Islet of Langerhans (tissue), 1 donor: ENCODE results near the gene OR51F2.
"Not testable (repeated sequence)": the region's sequence is repeated elsewhere in the genome, so short reads cannot be mapped to it uniquely, and the experiment has no call there.

ENCODE experiments used
- FAIRE-seq: peaks from one replicate; lab custom pipeline; 2011; peaks lifted over from hg19 to GRCh38; lab: Jason Lieb, UNC

OR51F2 gene, protein sequence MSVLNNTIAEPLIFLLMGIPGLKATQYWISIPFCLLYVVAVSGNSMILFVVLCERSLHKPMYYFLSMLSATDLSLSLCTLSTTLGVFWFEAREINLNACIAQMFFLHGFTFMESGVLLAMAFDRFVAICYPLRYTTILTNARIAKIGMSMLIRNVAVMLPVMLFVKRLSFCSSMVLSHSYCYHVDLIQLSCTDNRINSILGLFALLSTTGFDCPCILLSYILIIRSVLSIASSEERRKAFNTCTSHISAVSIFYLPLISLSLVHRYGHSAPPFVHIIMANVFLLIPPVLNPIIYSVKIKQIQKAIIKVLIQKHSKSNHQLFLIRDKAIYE

GRCh38 chr11:4821021-4821420 lies at the start of gene OR51F2:
TSS of gene OR51F2 (plus strand) at chr11:4821321. CDS start at chr11:4821422, 101 bp downstream.
- no peak for FAIRE-seq

DNA sequence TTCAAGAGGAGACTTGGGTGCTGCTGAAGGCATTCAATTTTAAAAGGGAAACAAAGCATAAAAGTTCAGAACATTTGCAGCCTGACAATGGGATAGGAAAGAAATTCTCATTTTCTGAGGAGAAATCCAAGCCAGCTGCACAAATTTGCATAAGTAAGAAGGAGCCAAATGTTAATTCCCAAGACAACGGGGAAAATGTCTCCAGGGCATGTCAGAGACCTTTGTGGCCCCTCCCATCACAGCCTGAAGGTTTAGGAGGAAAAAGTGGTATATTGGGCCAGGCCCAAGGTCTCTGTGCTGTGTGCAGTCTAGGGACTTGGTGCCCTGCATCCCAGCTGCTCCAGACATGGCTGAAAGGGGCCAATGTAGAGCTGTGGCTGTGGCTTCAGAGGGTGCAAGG lies 38.7 kb upstream of the OR51F2 start:
- no peak for FAIRE-seq

DNA sequence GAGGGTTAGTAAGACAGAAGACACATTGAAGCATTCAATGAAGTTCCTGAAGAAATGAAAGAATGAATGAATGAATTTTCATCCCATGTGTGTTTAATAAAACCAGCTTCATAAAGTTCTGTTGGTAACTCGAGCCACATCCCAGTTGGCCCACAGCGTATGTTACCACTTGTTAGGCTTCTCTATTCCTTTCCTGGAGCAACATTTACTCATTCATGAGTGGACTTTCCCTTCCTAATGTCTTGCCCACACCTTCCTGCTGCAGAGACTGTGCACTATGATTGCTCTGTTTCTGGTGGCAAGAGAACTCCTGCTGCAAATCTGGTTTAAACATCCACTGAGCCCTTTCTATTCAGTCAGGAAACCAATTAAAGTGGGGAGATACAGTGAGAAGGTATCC lies 23.9 kb upstream of the OR51F2 start:
- no peak for FAIRE-seq

DNA sequence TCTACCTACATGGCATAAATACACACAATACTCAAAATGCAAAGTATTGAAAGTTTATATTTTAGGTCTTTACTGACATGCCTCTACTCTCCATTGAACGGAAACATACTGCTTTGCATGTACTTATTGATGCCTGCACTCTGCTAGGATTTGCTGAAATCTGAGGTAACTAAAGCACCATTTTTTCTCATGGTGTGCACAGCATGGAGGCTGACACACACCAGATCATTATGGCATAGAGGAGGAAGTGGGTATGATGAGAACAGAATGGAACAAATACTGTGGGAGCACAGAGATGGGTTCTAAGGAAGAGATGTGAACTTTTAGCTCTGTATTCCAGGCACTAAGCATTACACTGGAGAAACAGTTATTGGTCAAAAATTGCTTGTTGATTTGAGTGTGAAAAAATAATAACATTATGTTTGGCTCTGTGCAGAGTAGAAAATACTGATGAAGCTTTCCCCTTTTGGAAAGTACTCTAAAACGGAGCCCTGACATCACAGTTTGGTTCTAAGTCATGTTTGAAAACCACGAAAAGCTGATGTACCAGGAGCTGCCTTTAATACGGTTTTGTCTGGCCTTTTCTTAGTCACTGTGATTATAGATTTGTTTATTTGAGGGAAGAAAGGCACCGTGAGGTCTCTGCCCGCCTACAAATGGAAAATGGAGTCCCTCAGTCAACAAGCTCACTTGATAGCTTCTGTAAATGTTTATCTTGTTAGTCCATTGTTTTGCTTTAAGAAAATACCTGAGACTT lies 22.5 kb upstream of the OR51F2 start:
- FAIRE-seq, result no peak

DNA sequence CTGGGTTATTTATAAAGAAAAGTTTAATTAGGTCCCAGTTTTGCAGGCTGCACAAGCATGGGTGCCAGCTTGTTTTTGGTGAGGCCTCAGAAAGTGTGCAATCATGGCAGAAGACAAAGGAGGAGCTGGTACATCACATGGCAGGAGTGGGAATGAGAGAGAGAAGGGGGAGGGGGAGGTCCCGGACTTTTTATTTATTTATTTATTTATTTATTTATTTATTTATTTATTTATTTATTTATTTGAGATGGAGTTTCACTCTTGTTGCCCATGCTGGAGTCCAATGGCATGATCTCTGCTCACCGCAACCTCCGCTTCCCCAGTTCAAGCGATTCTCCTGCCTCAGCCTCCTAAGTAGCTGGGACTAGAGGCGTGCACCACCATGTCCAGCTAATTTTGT lies 19.8 kb upstream of the OR51F2 start:
- FAIRE-seq, result not testable (repeated sequence)

GRCh38 chr11:4804280-4804679 lies 16.8 kb upstream of the OR51F2 start, which contains the start of gene OR52R1:
TSS of gene OR52R1 (minus strand) at chr11:4804380. CDS start at chr11:4804380, 0 bp downstream.
- no peak for FAIRE-seq

DNA sequence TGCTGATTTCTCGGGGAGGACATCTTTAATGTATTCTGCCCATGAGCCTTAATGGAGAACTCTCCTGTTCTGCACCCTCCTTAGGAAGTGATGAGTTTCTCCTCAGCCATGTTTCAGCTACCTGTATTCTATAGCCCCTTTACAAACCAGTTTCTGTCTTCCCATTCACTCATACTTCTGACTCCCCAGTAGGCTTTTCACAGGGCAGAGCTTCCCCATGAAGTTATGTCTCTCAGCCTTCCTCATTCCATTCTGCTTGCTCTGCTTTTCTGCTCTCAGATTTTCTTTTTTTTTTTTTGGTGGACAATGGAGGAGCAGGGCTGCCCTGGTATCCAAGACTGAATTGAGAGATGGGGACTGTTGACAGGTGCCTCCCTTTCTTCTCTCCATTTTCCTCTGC lies 12.6 kb upstream of the OR51F2 start:
- FAIRE-seq, result no peak

DNA sequence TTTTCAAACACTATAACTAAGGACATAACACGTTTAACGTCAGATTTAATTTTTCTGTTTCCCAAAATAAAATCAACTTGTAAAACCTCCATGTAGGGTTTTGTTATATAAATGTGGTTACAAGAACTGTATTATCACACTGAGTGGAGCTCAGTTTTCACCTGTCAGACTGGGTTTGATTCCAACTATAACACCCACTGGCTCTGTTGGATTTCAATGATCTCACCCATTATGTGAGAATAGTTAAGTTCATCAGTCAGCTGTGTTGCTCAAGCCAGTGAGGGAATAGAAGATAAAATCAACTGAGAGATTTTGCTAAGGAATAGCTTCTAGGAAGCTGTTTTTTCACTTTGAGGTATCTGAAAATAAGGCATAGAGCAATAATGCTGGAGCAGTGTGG lies 11.9 kb upstream of the OR51F2 start:
- FAIRE-seq, result no peak

DNA sequence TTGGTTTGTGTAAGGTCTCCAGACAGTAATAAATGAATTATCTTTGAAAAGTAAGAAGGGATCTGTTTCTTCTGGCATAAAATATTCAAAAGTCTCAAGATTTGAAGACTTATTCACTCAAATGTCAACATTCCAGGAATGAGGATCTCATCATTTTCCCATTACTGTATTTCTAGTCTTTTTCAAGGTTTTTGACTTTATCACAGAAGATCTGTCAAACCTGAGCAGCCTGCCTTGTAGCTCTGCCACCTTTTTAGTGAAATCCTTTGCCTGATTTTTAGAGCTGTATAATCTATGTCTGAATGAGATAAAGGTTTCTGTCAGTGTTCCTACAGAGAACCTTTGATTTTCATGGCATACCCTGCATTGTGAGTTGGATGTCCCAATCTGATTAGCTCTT lies 4.0 kb downstream of the OR51F2 start:
- no peak for FAIRE-seq

GRCh38 chr11:4826425-4826824 lies 5.3 kb downstream of the OR51F2 start:
- FAIRE-seq, result peak; percentile 89

GRCh38 chr11:4830346-4830745 lies 9.2 kb downstream of the OR51F2 start:
- no peak for FAIRE-seq

GRCh38 chr11:4830909-4831308 lies 9.8 kb downstream of the OR51F2 start:
- FAIRE-seq, result no peak

GRCh38 chr11:4839851-4840549 lies 18.9 kb downstream of the OR51F2 start:
- no peak for FAIRE-seq

DNA sequence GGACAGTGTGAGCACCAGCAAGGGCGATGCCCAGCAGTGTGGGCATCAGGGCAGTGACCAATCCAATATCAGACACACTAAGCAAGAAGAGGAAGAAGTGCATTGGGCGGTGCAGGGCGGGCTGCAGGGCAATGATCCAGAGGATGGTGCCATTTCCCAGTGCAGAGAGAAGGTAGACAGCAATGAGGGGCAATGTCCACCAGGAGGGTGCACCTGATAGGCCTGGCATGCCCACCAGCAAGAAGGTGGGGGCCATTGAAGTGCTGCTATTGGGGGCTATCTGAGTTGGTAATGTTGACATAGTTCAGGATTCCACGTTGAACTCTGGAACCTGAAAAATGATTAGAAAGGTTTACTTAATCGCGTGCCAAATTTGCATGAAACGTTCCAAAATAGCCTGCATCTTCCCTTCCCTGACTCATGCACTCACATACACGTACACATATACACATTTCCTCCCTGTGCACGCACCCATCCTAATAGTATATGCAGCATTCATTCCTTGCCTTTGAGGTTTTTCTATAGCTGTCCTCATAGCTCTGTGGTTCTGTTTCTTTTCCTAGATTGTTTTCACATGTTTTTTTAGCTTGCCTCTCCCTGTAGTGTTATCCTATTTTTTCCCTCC lies 27.9 kb downstream of the OR51F2 start, which contains the start of gene OR51S1:
Gene OR51S1 (minus strand): TSS at position 301 of the 625 bp plus-strand sequence. CDS start 0 bp downstream, at position 301.
- no peak for FAIRE-seq

GRCh38 chr11:4851033-4851432 lies 29.9 kb downstream of the OR51F2 start:
- FAIRE-seq, result no peak

DNA sequence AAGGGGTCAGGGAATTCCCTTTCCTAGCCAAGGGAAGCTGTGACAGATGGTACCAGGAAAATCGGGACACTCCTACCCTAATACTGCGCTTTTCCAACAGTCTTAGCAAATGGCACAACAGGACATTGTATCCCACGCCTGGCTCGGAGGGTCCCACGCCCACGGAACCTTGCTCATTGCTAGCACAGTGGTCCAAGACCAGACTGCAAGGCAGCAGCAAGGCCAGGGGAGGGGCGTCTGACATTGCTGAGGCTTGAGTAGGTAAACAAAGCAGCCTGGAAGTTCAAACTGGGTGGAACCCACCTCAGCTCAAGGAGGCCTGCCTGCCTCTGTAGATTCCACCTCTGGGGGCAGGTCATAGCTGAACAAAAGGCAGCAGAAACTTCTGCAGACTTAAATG lies 33.2 kb downstream of the OR51F2 start:
- FAIRE-seq, result not testable (repeated sequence)

DNA sequence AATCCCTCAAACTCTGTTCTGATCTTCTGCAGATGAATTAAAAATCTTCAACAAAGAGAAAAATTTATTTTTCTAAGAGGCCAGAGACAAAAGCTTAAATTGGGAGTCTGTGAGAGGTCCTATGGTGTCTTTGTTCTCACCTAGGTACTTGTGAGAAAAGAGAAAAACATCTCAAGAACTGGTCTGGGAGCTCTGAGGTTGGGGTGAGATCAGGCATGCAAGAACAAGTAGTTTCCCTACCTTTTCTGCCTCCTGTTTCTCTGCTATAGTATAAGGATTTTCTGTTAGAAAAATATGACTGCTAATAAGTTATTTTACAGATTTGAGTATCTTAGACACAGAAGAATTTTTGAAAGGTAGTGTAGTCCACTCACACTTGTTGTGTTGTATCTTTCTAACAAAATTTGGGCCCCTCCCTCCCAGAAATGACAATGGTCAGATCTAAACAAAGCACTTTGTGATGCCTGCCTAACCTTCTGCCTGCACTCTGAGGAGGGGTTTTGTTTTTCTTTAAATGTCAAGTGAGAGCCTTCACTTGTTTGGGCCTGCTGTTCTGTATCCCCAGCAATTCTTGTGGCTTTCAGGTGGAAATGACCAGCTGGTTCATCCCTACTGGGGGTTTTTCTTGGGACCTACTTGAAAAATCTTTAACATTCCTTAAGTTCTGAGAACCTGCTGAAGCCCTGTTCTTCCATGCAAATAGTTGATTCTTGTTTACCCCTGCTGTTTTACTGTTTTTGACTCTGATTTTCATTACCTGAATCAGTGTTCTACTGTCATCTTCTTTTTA lies 41.5 kb downstream of the OR51F2 start:
- FAIRE-seq, result no peak

- FAIRE-seq, result no peak
Observed at GRCh38 chr11:4863876-4864275, 42.8 kb downstream of the OR51F2 start.

- no peak for FAIRE-seq
Observed at GRCh38 chr11:4865855-4866254, 44.7 kb downstream of the OR51F2 start.
